GM23338 (cell line): Measurements from ENCODE around the gene ALDH1A1. TPM values are rescaled to one million over a fixed set of nuclear protein-coding genes. Genes with fewer than 3 reads are reported as not detected.

Source experiments
- ATAC-seq: fragments of 200-7000 bp; cut with Tn5 transposase; 3 replicates; pipeline ENCODE4 v1.9.1; 2020
- DNase-seq: peaks from one replicate; pipeline ENCODE4 v3.0.0-alpha.2; 2015; ENCODE audit warnings: low spot score
- H2AFZ ChIP-seq: fragments of 200-600 bp; sonication (generic); 2 replicates; pipeline ENCODE4 v1.8.0; 2016; ENCODE audit warnings: antibody characterized with exemption, mild to moderate bottlenecking, moderate library complexity
- H3F3A ChIP-seq: fragments of 200-600 bp; sonication (generic); replicated peaks from 2 replicates; pipeline ENCODE4 v1.8.0; 2017; ENCODE audit warnings: antibody characterized with exemption, mixed run types, low read depth
- H3K27ac ChIP-seq: fragments of 200-600 bp; sonication (generic); 2 replicates; pipeline ENCODE4 v1.6.1; 2016; ENCODE audit warnings: low read depth
- H3K27me3 ChIP-seq: fragments of 200-600 bp; sonication (generic); 2 replicates; pipeline ENCODE4 v1.8.0; 2016; ENCODE audit warnings: mild to moderate bottlenecking, mixed run types, moderate library complexity; ENCODE audit not compliant: insufficient read depth
- H3K36me3 ChIP-seq: fragments of 200-600 bp; sonication (generic); 2 replicates; pipeline ENCODE4 v1.8.0; 2016; ENCODE audit warnings: mild to moderate bottlenecking; ENCODE audit not compliant: insufficient read depth
- H3K4me1 ChIP-seq: fragments of 200-600 bp; sonication (generic); 2 replicates; pipeline ENCODE4 v1.8.0; 2016; ENCODE audit warnings: mild to moderate bottlenecking, moderate library complexity; ENCODE audit not compliant: insufficient read depth
- H3K4me2 ChIP-seq: fragments of 200-600 bp; sonication (generic); 2 replicates; pipeline ENCODE4 v1.7.1; 2017; ENCODE audit warnings: mixed run types
- H3K4me3 ChIP-seq: fragments of 200-600 bp; sonication (generic); 2 replicates; pipeline ENCODE4 v1.6.1; 2016; ENCODE audit warnings: mixed run types
- H3K79me2 ChIP-seq: fragments of 200-600 bp; sonication (generic); replicated peaks from 2 replicates; pipeline ENCODE4 v1.8.0; 2017; ENCODE audit warnings: mild to moderate bottlenecking; ENCODE audit not compliant: insufficient read depth
- H3K9me2 ChIP-seq: fragments of 200-600 bp; sonication (generic); 2 replicates; pipeline ENCODE4 v1.8.0; 2017; ENCODE audit not compliant: insufficient read depth
- H4K20me1 ChIP-seq: fragments of 200-600 bp; sonication (generic); replicated peaks from 2 replicates; pipeline ENCODE4 v1.8.0; 2017; ENCODE audit warnings: mild to moderate bottlenecking; ENCODE audit not compliant: insufficient read depth
- H3K27ac Mint-ChIP-seq: 2 replicates; pipeline ENCODE4 v1.8.0; 2020; ENCODE audit warnings: inconsistent platforms, mild to moderate bottlenecking, moderate library complexity, mixed read lengths
- H3K27me3 Mint-ChIP-seq: 3 replicates; pipeline ENCODE4 v1.8.0; 2022; ENCODE audit warnings: low read depth, mild to moderate bottlenecking, moderate library complexity, mixed read lengths, inconsistent platforms; ENCODE audit not compliant: insufficient read depth, poor library complexity
- H3K36me3 Mint-ChIP-seq: 3 replicates; pipeline ENCODE4 v1.8.0; 2021; ENCODE audit warnings: low read depth, mild to moderate bottlenecking, inconsistent platforms, moderate library complexity, mixed read lengths
- H3K4me1 Mint-ChIP-seq: 3 replicates; pipeline ENCODE4 v1.8.0; 2020; ENCODE audit warnings: mild to moderate bottlenecking, inconsistent platforms, mixed read lengths
- H3K4me3 Mint-ChIP-seq: 3 replicates; pipeline ENCODE4 v1.8.0; 2021; ENCODE audit warnings: moderate library complexity, mild to moderate bottlenecking, inconsistent platforms, mixed read lengths
- H3K9me3 Mint-ChIP-seq: 3 replicates; pipeline ENCODE4 v1.8.0; 2020; ENCODE audit warnings: moderate library complexity, mild to moderate bottlenecking, inconsistent platforms, mixed read lengths
- CREB1 ChIP-seq: fragments of 250-450 bp; sonication (Bioruptor Pico); IDR thresholded peaks from 2 replicates; pipeline ENCODE4 v1.5.0; 2020; ENCODE audit warnings: low read depth, mild to moderate bottlenecking, moderate library complexity
- CTCF ChIP-seq, 2 experiments: fragments of 200-600 bp in 1 of 2; sonication (generic) in 1 of 2; conservative IDR thresholded peaks; 2 replicates each; pipeline versions ENCODE4 v1.5.1 to v1.6.1; 2016 to 2017; ENCODE audit warnings: antibody characterized with exemption in 2 of 2, low read depth in 2 of 2, mild to moderate bottlenecking in 2 of 2, moderate library complexity in 1 of 2
- ETS1 ChIP-seq: IDR thresholded peaks from 2 replicates; pipeline ENCODE4 v1.6.1; 2016; ENCODE audit warnings: antibody characterized with exemption
- EZH2 ChIP-seq: fragments of 200-600 bp; sonication (generic); IDR thresholded peaks from one replicate; pipeline ENCODE4 v1.8.0; 2017; ENCODE audit warnings: antibody characterized with exemption, mild to moderate bottlenecking, low read depth; ENCODE audit not compliant: unreplicated experiment
- EZH2phosphoT487 ChIP-seq: fragments of 200-600 bp; sonication (generic); IDR thresholded peaks from one replicate; pipeline ENCODE4 v1.8.1; 2018; ENCODE audit warnings: antibody characterized with exemption; ENCODE audit not compliant: unreplicated experiment
- JUNB ChIP-seq: IDR thresholded peaks from one replicate; pipeline ENCODE4 v1.6.1; 2016; ENCODE audit warnings: antibody characterized with exemption; ENCODE audit not compliant: unreplicated experiment
- NANOG ChIP-seq: IDR thresholded peaks from 2 replicates; pipeline ENCODE4 v1.6.1; 2016; ENCODE audit warnings: antibody characterized with exemption, borderline replicate concordance
- POLR2AphosphoS5 ChIP-seq: IDR thresholded peaks from 2 replicates; pipeline ENCODE4 v1.6.1; 2016; ENCODE audit warnings: antibody characterized with exemption, low read depth
- REST ChIP-seq: IDR thresholded peaks from one replicate; pipeline ENCODE4 v1.6.1; 2018; ENCODE audit warnings: antibody characterized with exemption; ENCODE audit not compliant: unreplicated experiment
- STAT1 ChIP-seq: IDR thresholded peaks from one replicate; pipeline ENCODE4 v1.6.1; 2016; ENCODE audit warnings: antibody characterized with exemption; ENCODE audit not compliant: unreplicated experiment
- ZNF114 ChIP-seq: fragments of 250-450 bp; sonication (Bioruptor Pico); IDR thresholded peaks from 2 replicates; pipeline ENCODE4 v1.5.0; 2020; ENCODE audit warnings: mild to moderate bottlenecking, moderate library complexity
- ZNF331 ChIP-seq: fragments of 250-450 bp; sonication (Bioruptor Pico); IDR thresholded peaks from 2 replicates; pipeline ENCODE4 v1.5.0; 2020; ENCODE audit warnings: low read depth, mild to moderate bottlenecking, moderate library complexity
- ZNF462 ChIP-seq: fragments of 250-450 bp; sonication (Bioruptor Pico); IDR thresholded peaks from 2 replicates; pipeline ENCODE4 v1.5.0; 2020; ENCODE audit warnings: mild to moderate bottlenecking, moderate library complexity
- polyA plus RNA-seq: library from polyadenylated mRNA; unstranded; fragments of >200 nt; fragmentation: Nextera tagmentation; extraction: Ambion mirVana; gene quantifications from 2 replicates; pipeline ENCODE4 v1.2.1, GENCODE V29; 2016
- total RNA-seq: library from RNA; depleted of rRNA; stranded (reverse); fragments of >200 nt; shearing (Covaris generic); gene quantifications from 2 replicates; pipeline ENCODE4 v1.2.3, GENCODE V29; 2014

The ALDH1A1 gene
- total and polyA plus RNA-seq, 2 experiments from 2014 or later: 2.1 to 3.4 TPM

GRCh38 chr9:72925891-72926290, 27.0 kb downstream of the ALDH1A1 start:
- no peaks in the 10 kb centered on the region for H4K20me1 ChIP-seq
- no peaks in the 10 kb centered on the region for H3K9me3 Mint-ChIP-seq
- H3K27me3 ChIP-seq: no peaks in the 10 kb centered on the region
- no peak overlapping the region for H2AFZ ChIP-seq
- DNase-seq: no peak
- H3K27me3 Mint-ChIP-seq: no peaks in the 10 kb centered on the region
- no peak overlapping the region for H3K27ac ChIP-seq
- no peaks in the 10 kb centered on the region for H3K36me3 ChIP-seq
- no peak overlapping the region for H3K27ac Mint-ChIP-seq
- no peaks in the 10 kb centered on the region for H3K4me1 ChIP-seq
- no peaks in the 10 kb centered on the region; the same call in 2 of the 3 replicates for H3K4me1 Mint-ChIP-seq
- H3F3A ChIP-seq: no peaks in the 10 kb centered on the region
- no peak for ATAC-seq
- H3K4me2 ChIP-seq: no peak overlapping the region
- no peaks in the 10 kb centered on the region for H3K9me2 ChIP-seq
- no peak overlapping the region for H3K4me3 ChIP-seq
- H3K4me3 Mint-ChIP-seq: no peak overlapping the region
- TF ChIP-seq EZH2: no peak
- no peak for TF ChIP-seq STAT1
- no peak for TF ChIP-seq POLR2AphosphoS5
- no peak for TF ChIP-seq NANOG
- no peak for TF ChIP-seq JUNB
- no peak for TF ChIP-seq CREB1 (CRISPR knock-in tag)
- TF ChIP-seq ZNF331: no peak
- no peak for TF ChIP-seq REST
- TF ChIP-seq EZH2phosphoT487: no peak
- no peak for TF ChIP-seq ZNF462 (CRISPR knock-in tag)
- no peak for TF ChIP-seq ZNF114 (CRISPR knock-in tag)
- no peak for TF ChIP-seq CTCF (conservative IDR thresholded peaks at IDR 0.05; ENCODE audit: low read depth in 2 of 2)
- TF ChIP-seq ETS1: no peak
- H3K79me2 ChIP-seq: no peaks in the 10 kb centered on the region
- H3K36me3 Mint-ChIP-seq: no peaks in the 10 kb centered on the region
